HFF-Myc (cell line): Measurements from ENCODE around the gene NTM.

ENCODE experiments used
- DNase-seq: peaks from one replicate; pipeline ENCODE4 v3.0.0-alpha.2; 2011; ENCODE audit warnings: low read depth; ENCODE audit errors: extremely low read depth
- H3K4me3 ChIP-seq: replicated peaks from 2 replicates; pipeline ENCODE4 v1.5.1; 2011; ENCODE audit warnings: low read depth, mild to moderate bottlenecking, control low read depth, low read length
- CTCF ChIP-seq: IDR thresholded peaks from 2 replicates; pipeline ENCODE4 v1.5.1; 2012; ENCODE audit warnings: mild to moderate bottlenecking, low read depth, low read length, control low read depth; ENCODE audit errors: missing control alignments

Gene NTM

GRCh38 chr11:131902421-131902820, 532.0 kb downstream of the NTM start:
- TF ChIP-seq CTCF, result no peak
- no peak overlapping the region for H3K4me3 ChIP-seq
- DNase-seq, result no peak

GRCh38 chr11:131903074-131903473, 532.7 kb downstream of the NTM start:
- DNase-seq, result no peak
- TF ChIP-seq CTCF, result no peak

DNA sequence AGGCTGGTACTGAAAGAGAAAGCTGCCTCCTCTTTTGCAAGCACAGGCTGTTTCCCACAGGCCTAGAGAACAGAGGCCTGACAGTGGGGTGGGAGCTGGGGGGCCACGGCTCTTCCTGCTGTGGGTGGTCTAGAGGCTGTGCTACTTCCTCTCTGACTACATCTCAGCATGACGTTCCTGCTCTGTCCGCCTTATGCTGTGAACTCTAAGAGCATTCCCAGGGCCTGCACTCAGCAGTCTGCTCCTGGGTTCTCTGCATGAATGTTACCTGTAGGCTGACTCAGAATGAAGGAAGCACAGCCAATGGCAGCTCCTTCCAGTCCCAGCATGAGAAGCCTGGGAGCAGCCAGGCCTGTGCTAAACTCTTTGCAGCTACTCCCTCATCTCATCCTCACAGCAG, 534.3 kb downstream of the NTM start:
- H3K4me3 ChIP-seq, result no peak overlapping the region
- no peak for TF ChIP-seq CTCF
- no peak for DNase-seq

More at GRCh38 chr11:131903074-131903473, 532.7 kb downstream of the NTM start:
- no peak overlapping the region for H3K4me3 ChIP-seq

DNA sequence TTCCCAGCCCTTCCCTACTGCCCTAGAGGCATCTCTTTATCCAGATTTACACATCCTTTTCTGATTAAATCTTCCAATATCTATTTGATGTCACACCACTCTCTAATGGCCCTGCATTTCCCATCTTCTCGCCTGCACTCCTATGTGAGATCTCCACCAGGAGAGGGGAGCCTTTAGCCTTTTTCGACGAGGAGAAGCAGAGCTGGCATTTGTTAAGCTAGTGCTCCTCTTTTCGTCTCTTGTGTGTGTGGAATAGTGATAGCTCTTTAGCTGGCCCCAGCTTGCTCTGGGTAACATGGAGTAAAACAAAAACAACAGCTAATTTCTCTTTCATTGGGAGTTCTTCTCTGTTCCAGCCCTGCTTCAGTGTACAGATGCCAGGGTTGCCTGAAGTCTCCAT, 536.5 kb downstream of the NTM start:
- no peak for DNase-seq
- TF ChIP-seq CTCF, result peak; percentile 17
- no peak overlapping the region for H3K4me3 ChIP-seq

DNA sequence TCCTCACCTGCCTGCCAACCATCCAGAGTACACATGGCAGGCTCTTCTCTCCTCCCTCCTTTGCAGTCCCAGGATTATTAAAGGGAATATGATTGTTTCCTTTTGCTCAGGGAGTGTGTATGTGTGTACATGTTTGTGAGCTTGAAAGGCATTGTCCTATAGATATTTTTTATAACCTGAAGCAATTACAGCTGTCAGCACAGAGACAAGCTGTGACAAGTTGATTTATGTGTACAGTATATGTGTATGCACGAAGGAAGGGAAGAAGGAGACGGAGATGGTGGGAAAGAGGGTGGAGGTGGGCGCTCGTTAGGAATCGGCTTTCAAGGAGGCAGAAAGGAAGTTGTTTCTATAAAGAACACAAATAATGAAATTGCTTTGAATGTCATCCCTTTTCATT, 537.0 kb downstream of the NTM start:
- no peak for TF ChIP-seq CTCF
- no peak overlapping the region for H3K4me3 ChIP-seq
- no peak for DNase-seq

- TF ChIP-seq CTCF, result no peak
- no peak overlapping the region for H3K4me3 ChIP-seq
Measured at GRCh38 chr11:131908316-131908715, 537.9 kb downstream of the NTM start.

DNA sequence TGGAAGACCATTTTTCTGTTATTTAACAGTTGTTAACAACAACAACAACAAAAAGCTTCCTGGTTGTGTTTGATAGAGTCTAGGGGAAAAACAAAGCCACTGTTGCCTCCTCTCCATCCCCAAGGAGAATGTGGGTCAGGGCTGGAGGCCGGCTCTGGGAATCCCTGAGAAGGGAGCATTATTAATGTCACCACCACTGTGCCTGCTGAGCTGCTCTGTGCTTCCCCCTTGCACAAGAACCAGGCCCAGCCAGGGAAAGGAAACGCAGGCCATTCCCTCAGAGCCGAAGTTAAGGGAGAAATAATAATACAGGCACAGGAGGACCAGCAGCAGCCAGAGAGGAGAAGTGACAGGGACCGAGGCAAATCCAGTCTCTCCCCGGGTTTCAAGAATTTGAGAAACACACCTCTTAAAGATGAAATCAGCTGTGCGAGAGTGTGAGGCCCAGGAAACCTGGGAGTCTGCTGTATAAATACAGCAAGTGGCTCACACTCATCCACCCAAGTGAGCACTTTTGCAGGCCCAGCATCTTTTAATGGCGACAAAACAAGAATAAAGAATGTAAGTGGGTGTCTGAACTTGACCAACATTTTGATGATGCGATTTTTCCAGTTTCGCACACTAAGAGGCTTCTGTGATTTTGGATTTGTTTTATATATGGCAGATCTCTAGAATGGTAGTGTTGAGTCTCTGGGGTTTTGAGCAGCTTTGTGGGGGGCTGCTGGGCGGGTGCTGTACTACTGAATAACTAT, 539.2 kb downstream of the NTM start:
- H3K4me3 ChIP-seq, result peak overlapping the region; percentile 27
- TF ChIP-seq CTCF, result no peak
- no peak for DNase-seq

More at GRCh38 chr11:131908316-131908715, 537.9 kb downstream of the NTM start:
- DNase-seq, result no peak
